Colonic mucosa (tissue), 4 donors: Measurements from ENCODE around the gene NKD2. TPM values are rescaled to one million over a fixed set of nuclear protein-coding genes. Genes with fewer than 3 reads are reported as not detected.
"Not testable (repeated sequence)": the region's sequence is repeated elsewhere in the genome, so short reads cannot be mapped to it uniquely, and the experiment has no call there.

ENCODE experiments used
- DNase-seq: peaks from one replicate; pipeline ENCODE4 v3.0.0-alpha.2; 2020
- H3K27ac ChIP-seq: fragments of 200-600 bp; one replicate; pipeline ENCODE4 v1.8.0; 2021
- H3K27me3 ChIP-seq: fragments of 200-600 bp; one replicate; pipeline ENCODE4 v1.8.0; 2021
- H3K36me3 ChIP-seq: fragments of 200-600 bp; one replicate; pipeline ENCODE4 v1.8.0; 2021
- H3K4me1 ChIP-seq: fragments of 200-600 bp; one replicate; pipeline ENCODE4 v1.8.0; 2021; ENCODE audit warnings: mild to moderate bottlenecking
- H3K4me3 ChIP-seq: fragments of 200-600 bp; one replicate; pipeline ENCODE4 v1.8.0; 2021
- H3K9ac ChIP-seq, 2 donors: one replicate each; pipeline ENCODE4 v1.7.0; 2013; ENCODE audit warnings: control low read depth in 2 of 2, low read depth in 2 of 2, low read length in 2 of 2
- H3K9me3 ChIP-seq: fragments of 200-600 bp; one replicate; pipeline ENCODE4 v1.8.0; 2021
- intact Hi-C: fragments of 100-400 bp; cut with DNase I; formaldehyde crosslinking; loops from one replicate; pipeline ENCODE4 v1.14.1; 2022
- total RNA-seq, 2 donors: library from RNA; stranded (reverse); fragmentation: NEBNext Ultra II Directional in 1 of 2; extraction: Animal tissue kit (Norgen Biotek cat#: 25700) in 1 of 2; gene quantifications; one replicate each; pipeline ENCODE4 v1.2.1, GENCODE V29; 2021
- TF ChIP-seq, protein P1 (sequence below): fragments of 200-600 bp; IDR thresholded peaks from one replicate; pipeline ENCODE4 v1.8.0; 2022; ENCODE audit warnings: antibody characterized with exemption, mild to moderate bottlenecking
- donor health status: healthy.
- donor health status: DM: no; HTN: no; CAD: no.
- donor health status: DM: no; HTN: no; CAD: no.

The NKD2 gene
- total RNA-seq, 2 donors from 2014 or later: 0.94 to 1.9 TPM

DNA sequence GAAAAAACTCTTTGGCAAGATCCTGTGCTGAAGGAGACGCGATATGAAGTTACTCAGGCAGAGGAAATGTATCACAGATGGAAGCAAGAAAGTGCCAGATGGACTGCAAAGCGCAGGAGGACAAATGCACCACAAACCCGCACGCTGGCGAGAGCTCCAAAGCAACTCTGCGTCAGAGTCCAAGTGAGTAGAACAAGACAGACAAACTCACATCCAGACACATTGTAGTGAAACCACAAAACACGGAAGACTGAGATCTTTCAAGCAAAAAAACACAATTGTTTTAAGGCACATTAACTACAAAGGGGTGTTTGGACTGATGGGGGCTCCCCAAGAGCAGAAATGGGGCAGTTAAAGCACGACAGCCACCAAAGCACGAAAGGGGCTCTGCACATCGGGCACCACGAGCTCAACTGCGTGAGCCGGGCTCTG is 39.2 kb upstream of the NKD2 start:
- Histone ChIP-seq H3K4me3 (no peak overlapping the region), H3K27me3 (no peaks in the 10 kb centered on the region), H3K36me3 (no peaks in the 10 kb centered on the region), H3K9ac (no peak overlapping the region), H3K9me3 (no peaks in the 10 kb centered on the region), H3K4me1 (no peaks in the 10 kb centered on the region), H3K27ac (no peak overlapping the region)
- no peak for DNase-seq
- TF ChIP-seq, protein P1, sequence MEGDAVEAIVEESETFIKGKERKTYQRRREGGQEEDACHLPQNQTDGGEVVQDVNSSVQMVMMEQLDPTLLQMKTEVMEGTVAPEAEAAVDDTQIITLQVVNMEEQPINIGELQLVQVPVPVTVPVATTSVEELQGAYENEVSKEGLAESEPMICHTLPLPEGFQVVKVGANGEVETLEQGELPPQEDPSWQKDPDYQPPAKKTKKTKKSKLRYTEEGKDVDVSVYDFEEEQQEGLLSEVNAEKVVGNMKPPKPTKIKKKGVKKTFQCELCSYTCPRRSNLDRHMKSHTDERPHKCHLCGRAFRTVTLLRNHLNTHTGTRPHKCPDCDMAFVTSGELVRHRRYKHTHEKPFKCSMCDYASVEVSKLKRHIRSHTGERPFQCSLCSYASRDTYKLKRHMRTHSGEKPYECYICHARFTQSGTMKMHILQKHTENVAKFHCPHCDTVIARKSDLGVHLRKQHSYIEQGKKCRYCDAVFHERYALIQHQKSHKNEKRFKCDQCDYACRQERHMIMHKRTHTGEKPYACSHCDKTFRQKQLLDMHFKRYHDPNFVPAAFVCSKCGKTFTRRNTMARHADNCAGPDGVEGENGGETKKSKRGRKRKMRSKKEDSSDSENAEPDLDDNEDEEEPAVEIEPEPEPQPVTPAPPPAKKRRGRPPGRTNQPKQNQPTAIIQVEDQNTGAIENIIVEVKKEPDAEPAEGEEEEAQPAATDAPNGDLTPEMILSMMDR: no peak
- intact Hi-C loops: no loop called here

DNA sequence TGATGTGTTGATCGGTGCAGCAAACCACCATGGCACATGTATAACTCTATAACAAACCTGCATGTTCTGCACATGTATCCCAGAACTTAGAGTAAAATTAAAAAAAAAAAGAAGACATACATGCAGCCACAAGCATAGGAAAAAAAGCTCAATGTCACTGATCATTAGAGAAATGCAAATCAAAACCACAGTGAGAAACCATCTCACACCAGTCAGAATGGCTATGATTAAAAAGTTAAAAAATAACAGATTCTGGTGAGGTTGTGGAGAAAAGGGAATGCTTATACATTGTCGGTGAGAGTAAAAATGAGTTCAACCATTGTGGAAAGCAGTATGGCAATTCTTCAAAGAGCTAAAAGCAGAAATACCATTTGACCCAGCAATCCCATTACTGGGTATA is 36.0 kb upstream of the NKD2 start:
- H3K9ac ChIP-seq, DNase-seq, H3K27ac ChIP-seq, H3K36me3 ChIP-seq, H3K4me3 ChIP-seq, intact Hi-C loops, H3K9me3 ChIP-seq, H3K27me3 ChIP-seq, H3K4me1 ChIP-seq: not testable (repeated sequence)

DNA sequence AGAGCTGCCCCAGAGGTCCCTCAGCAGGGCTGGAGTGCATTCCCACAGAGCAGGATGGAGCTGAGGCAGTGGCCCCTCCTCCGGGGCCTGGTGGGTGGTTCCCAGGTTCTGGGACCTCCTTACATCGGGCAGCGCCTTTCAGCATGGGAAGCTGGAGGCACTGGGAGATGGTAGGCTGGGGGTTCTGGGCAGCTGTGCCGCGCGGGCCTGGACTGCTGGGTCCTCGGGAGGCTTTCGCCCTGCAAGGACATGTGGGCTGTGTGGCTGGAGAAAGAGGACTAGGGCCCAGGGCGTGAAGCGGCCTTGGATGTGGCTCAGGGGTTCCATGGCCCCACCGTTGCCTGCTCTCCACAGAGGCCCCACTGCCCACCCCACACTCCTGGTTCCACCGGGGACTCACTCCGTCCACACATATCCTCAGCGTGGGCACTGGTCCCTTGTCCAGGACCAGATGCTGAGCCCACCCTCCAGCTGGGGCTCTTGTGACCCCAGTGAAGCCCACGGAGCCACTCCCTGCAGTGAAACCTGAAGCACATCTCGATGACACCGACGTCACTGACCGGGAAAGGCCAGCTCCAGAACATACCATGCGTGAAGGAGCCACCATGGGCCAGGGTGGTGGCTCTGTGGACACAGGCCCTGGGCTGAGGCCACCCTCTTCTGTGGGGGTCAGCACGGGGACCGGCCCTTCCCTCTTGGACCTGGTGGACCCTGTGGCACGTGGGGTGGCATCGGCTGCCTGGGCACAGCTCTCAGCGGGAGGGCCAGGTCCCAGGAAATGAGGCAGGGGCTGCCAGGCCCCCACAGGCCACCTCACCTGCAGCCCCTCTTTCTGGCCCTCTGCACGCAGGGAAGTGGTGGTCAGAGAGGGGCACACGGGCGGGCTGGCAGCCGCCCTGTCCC is 31.5 kb upstream of the NKD2 start:
- no peak for DNase-seq
- Histone ChIP-seq H3K9me3 (no peaks in the 10 kb centered on the region), H3K4me3 (no peak overlapping the region), H3K27ac (no peak overlapping the region), H3K36me3 (no peaks in the 10 kb centered on the region), H3K27me3 (no peaks in the 10 kb centered on the region), H3K9ac (no peak overlapping the region), H3K4me1 (no peaks in the 10 kb centered on the region)
- intact Hi-C loops: no loop called here
- TF ChIP-seq, protein P1: no peak

DNA sequence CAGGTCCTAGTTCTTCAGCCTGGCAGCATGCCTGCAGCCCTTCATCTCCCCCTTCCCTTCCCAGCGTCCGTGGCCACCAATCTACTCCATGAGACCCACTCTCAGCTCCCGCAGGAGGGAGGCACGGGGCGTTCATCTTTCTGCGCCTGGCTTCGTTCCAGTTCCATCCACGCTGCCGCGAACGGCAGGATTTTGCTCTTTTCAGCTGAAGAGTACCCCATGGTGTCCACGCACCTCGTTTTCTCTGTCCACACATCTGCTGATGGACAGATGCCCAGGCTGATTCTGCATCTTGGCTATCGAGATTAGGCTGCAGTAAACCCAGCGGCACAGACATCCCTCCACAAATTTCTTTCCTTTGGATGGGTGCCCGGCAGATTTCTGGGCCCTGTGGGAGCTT is 30.5 kb upstream of the NKD2 start:
- Histone ChIP-seq H3K27ac (no peak overlapping the region), H3K9me3 (no peaks in the 10 kb centered on the region), H3K9ac (no peak overlapping the region), H3K4me3 (no peak overlapping the region), H3K36me3 (no peaks in the 10 kb centered on the region), H3K27me3 (no peaks in the 10 kb centered on the region), H3K4me1 (no peaks in the 10 kb centered on the region)
- DNase-seq: no peak
- intact Hi-C loops: no loop called here
- TF ChIP-seq, protein P1: no peak

DNA sequence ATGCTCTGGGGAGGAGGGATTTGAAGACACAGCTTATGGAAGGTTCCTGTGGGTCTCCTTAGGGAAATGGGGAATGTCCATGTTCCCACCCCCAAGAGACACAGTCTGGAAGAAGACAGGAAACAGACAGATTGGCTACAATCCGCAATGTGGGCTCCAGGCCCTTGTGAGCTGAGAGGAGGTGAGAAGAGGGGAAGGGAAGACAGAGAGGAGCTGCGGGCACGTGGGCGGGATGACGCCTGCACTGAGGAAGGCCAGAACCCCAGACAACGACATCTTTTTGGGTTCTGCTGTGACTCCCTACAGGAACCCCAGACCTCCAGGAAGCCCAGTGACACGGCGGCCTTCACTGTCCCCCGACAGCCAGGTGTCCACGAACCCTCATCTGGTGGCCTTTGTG is 29.9 kb upstream of the NKD2 start:
- H3K27ac ChIP-seq: no peak overlapping the region
- no peak overlapping the region for H3K4me3 ChIP-seq
- intact Hi-C loops: no loop called here
- no peaks in the 10 kb centered on the region for H3K4me1 ChIP-seq
- TF ChIP-seq, protein P1: no peak
- no peaks in the 10 kb centered on the region for H3K27me3 ChIP-seq
- DNase-seq: no peak
- no peak overlapping the region for H3K9ac ChIP-seq
- H3K9me3 ChIP-seq: no peaks in the 10 kb centered on the region
- no peaks in the 10 kb centered on the region for H3K36me3 ChIP-seq

DNA sequence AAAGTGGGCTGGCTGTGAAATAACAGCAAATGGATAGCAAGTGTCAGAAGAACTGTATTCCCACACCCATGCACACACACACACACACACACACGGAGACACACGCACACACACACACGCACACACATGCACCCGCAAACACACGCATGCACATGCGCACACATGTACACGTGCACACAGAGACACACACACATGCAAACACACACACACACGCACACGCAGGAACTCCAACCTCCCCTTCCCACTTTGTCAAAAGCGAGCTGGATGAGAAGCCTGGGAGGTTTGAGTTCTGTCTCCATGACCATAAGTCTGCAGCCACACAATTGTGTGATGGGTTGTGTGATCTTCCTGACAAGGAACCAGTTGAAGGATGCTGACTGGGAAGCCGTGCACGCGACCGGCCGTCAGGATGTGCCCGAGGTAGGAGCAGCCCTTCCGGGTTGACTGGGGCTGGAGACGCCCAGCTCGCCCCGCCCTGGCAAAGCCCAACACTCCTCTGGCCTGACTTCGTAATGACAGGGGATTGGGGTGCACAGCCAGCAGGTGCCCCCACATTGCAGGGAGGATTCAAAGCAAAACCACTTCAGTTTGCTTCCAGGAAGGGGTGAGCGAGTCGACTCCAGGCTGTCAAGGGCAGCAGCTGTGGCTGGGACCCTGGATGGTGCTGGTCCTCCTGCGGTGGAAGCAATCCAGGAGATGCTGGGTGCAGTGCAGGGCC is 29.3 kb upstream of the NKD2 start:
- H3K4me1 ChIP-seq: no peaks in the 10 kb centered on the region
- no peak overlapping the region for H3K9ac ChIP-seq
- intact Hi-C loops: no loop called here
- TF ChIP-seq, protein P1: no peak
- H3K27me3 ChIP-seq: no peaks in the 10 kb centered on the region
- no peak overlapping the region for H3K4me3 ChIP-seq
- H3K9me3 ChIP-seq: no peaks in the 10 kb centered on the region
- no peak overlapping the region for H3K27ac ChIP-seq
- no peaks in the 10 kb centered on the region for H3K36me3 ChIP-seq
- no peak for DNase-seq
